Keratinocyte (primary cell): ENCODE measurements around the gene SYCN. TPM values are rescaled to one million over a fixed set of nuclear protein-coding genes. Genes with fewer than 3 reads are reported as not detected.

Experiments used
- DNase-seq: peaks from one replicate; pipeline ENCODE4 v3.0.0-alpha.2; 2011; ENCODE audit warnings: low read depth, missing footprints, low spot score
- FAIRE-seq: peaks from 2 replicates; lab custom pipeline; 2011; peaks lifted over from hg19 to GRCh38; lab: Jason Lieb, UNC
- H2AFZ ChIP-seq: 2 replicates; pipeline ENCODE4 v1.6.0; 2012; ENCODE audit warnings: low read length, control low read depth, inconsistent platforms; ENCODE audit not compliant: control insufficient read depth
- H3K27ac ChIP-seq: 2 replicates; pipeline ENCODE4 v1.5.1; 2011; ENCODE audit warnings: low read length; ENCODE audit not compliant: control insufficient read depth, insufficient read depth
- H3K27me3 ChIP-seq: 3 replicates; pipeline ENCODE4 v1.6.0; 2011; ENCODE audit warnings: low read length; ENCODE audit not compliant: control insufficient read depth, insufficient read depth; ENCODE audit errors: extremely low read depth
- H3K36me3 ChIP-seq, 2 experiments: 2 replicates in 1 of 2; 3 replicates in 1 of 2; pipeline ENCODE4 v1.5.1; 2011; ENCODE audit warnings: low read length in 2 of 2, mild to moderate bottlenecking in 1 of 2; ENCODE audit not compliant: control insufficient read depth in 2 of 2, insufficient read depth in 2 of 2; ENCODE audit errors: extremely low read depth in 1 of 2
- H3K4me1 ChIP-seq: 3 replicates; pipeline ENCODE4 v1.5.1; 2011; ENCODE audit warnings: low read length; ENCODE audit not compliant: control insufficient read depth, insufficient read depth; ENCODE audit errors: extremely low read depth
- H3K4me2 ChIP-seq: 3 replicates; pipeline ENCODE4 v1.6.0; 2011; ENCODE audit warnings: low read depth, low read length; ENCODE audit not compliant: control insufficient read depth, insufficient read depth; ENCODE audit errors: extremely low read depth
- H3K4me3 ChIP-seq, 3 experiments: fragments of 200-600 bp in 1 of 3; sonication (generic) in 1 of 3; 2 replicates in 2 of 3; 3 replicates in 1 of 3; pipeline ENCODE4 v1.5.1; 2011 to 2016; ENCODE audit warnings: low read length in 3 of 3, mild to moderate bottlenecking in 3 of 3, control low read depth in 2 of 3, inconsistent platforms in 1 of 3, low read depth in 1 of 3, mixed read lengths in 1 of 3, mixed run types in 1 of 3, moderate library complexity in 1 of 3; ENCODE audit not compliant: control insufficient read depth in 2 of 3, insufficient read depth in 2 of 3; ENCODE audit errors: extremely low read depth in 1 of 3
- H3K79me2 ChIP-seq: 2 replicates; pipeline ENCODE4 v1.6.0; 2012; ENCODE audit warnings: low read length; ENCODE audit not compliant: control insufficient read depth, insufficient read depth
- H3K9ac ChIP-seq: 3 replicates; pipeline ENCODE4 v1.6.0; 2011; ENCODE audit warnings: low read length; ENCODE audit not compliant: control insufficient read depth, insufficient read depth; ENCODE audit errors: extremely low read depth
- H3K9me1 ChIP-seq: 3 replicates; pipeline ENCODE4 v1.6.0; 2011; ENCODE audit warnings: low read length; ENCODE audit not compliant: control insufficient read depth, insufficient read depth; ENCODE audit errors: extremely low read depth
- H3K9me3 ChIP-seq: 2 replicates; pipeline ENCODE4 v1.5.1; 2012; ENCODE audit warnings: low read depth, low read length; ENCODE audit not compliant: control insufficient read depth
- H4K20me1 ChIP-seq: 3 replicates; pipeline ENCODE4 v1.6.0; 2011; ENCODE audit warnings: low read length; ENCODE audit not compliant: control insufficient read depth, insufficient read depth; ENCODE audit errors: extremely low read depth
- EZH2 ChIP-seq: IDR thresholded peaks from one replicate; pipeline ENCODE4 v1.6.1; 2012; ENCODE audit warnings: inconsistent platforms, mild to moderate bottlenecking, low read length, moderate library complexity
- dilution Hi-C: fragments of 300-500 bp; cut with MboI; formaldehyde crosslinking; loops from one replicate; pipeline ENCODE4 v1.7.0; 2020; ENCODE audit warnings: low sequenced_read_pairs; ENCODE audit not compliant: extremely low pct_ligation_motif_present
- polyA plus RNA-seq, 5 experiments: library from polyadenylated mRNA; depleted of rRNA in 3 of 5; stranded (reverse) in 3 of 5; stranded (forward) in 1 of 5; unstranded in 1 of 5; fragments of >200 nt; gene quantifications; 1 replicate in 1 of 5; 2 replicates in 3 of 5; 3 replicates in 1 of 5; pipeline versions ENCODE4 v1.2.1 to v1.2.3, GENCODE V29; 2011 to 2012; ENCODE audit warnings: missing spikeins in 2 of 5, low read depth in 1 of 5, low replicate concordance in 1 of 5
- TF ChIP-seq, protein P1 (sequence below), 3 experiments: IDR thresholded peaks in 1 of 3; conservative IDR thresholded peaks in 1 of 3; optimal IDR thresholded peaks in 1 of 3; 2 replicates in 2 of 3; 3 replicates in 1 of 3; pipeline versions ENCODE3 to v1.5.1; 2011; ENCODE audit warnings: low read length in 3 of 3, mild to moderate bottlenecking in 3 of 3, moderate library complexity in 2 of 3, control low read depth in 1 of 3, inconsistent platforms in 1 of 3; ENCODE audit not compliant: insufficient read depth in 2 of 3; ENCODE audit errors: extremely low read depth in 1 of 3

SYCN gene
- polyA plus RNA-seq, 1 donor (not counting 4 experiments of a cell fraction or from before 2014, with no cell fraction given), result not detected

GRCh38 chr19:39238944-39239343 lies 34.9 kb upstream of the SYCN start:
- H4K20me1 ChIP-seq, result no peaks in the 10 kb centered on the region
- H3K27me3 ChIP-seq, result peaks cover 5% of the 10 kb centered on the region
- H3K79me2 ChIP-seq, result no peaks in the 10 kb centered on the region
- dilution Hi-C loops, result no loop called here
- H3K36me3 ChIP-seq, result no peaks in the 10 kb centered on the region
- H3K4me2 ChIP-seq, result no peak overlapping the region
- no peak overlapping the region for H3K9ac ChIP-seq
- H3K9me3 ChIP-seq, result no peaks in the 10 kb centered on the region
- no peak overlapping the region for H2AFZ ChIP-seq
- H3K4me3 ChIP-seq, result no peak overlapping the region
- FAIRE-seq, result no peak
- H3K4me1 ChIP-seq, result no peaks in the 10 kb centered on the region
- no peak for DNase-seq
- no peaks in the 10 kb centered on the region for H3K9me1 ChIP-seq
- H3K27ac ChIP-seq, result no peak overlapping the region
- no peak for TF ChIP-seq EZH2
- TF ChIP-seq, protein P1, sequence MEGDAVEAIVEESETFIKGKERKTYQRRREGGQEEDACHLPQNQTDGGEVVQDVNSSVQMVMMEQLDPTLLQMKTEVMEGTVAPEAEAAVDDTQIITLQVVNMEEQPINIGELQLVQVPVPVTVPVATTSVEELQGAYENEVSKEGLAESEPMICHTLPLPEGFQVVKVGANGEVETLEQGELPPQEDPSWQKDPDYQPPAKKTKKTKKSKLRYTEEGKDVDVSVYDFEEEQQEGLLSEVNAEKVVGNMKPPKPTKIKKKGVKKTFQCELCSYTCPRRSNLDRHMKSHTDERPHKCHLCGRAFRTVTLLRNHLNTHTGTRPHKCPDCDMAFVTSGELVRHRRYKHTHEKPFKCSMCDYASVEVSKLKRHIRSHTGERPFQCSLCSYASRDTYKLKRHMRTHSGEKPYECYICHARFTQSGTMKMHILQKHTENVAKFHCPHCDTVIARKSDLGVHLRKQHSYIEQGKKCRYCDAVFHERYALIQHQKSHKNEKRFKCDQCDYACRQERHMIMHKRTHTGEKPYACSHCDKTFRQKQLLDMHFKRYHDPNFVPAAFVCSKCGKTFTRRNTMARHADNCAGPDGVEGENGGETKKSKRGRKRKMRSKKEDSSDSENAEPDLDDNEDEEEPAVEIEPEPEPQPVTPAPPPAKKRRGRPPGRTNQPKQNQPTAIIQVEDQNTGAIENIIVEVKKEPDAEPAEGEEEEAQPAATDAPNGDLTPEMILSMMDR (optimal IDR thresholded peaks at IDR 0.05 in 1 of 3, IDR thresholded peaks at IDR 0.05 in 1 of 3, conservative IDR thresholded peaks at IDR 0.05 in 1 of 3; ENCODE audit: extremely low read depth in 1 of 3, insufficient read depth in 2 of 3, low read length in 3 of 3), result no peak

DNA sequence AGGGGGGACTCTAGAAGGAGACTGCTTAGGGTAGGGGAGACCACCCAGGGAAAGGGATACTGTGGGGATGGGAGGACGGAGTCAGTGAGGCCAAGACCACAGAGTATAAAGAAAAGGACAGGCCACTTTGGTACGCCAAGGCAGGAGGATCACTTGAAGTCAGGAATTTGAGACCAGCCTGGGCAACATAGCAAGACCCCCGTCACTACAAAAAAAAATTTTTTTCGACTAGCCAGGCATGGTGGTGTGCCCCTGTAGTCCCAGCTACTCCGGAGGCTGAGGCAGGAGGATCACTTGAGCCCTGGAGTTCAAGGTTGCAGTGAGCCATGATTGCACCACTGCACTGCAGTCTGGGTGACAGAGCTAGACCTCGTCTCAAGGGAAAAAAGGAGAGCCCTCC lies 34.1 kb upstream of the SYCN start:
- no peak for DNase-seq
- Histone ChIP-seq H4K20me1 (no peaks in the 10 kb centered on the region), H2AFZ (no peak overlapping the region), H3K4me2 (no peak overlapping the region), H3K27ac (no peak overlapping the region), H3K9ac (no peak overlapping the region), H3K36me3 (no peaks in the 10 kb centered on the region), H3K27me3 (peaks cover 5% of the 10 kb centered on the region), H3K4me3 (no peak overlapping the region), H3K9me1 (no peaks in the 10 kb centered on the region), H3K4me1 (no peaks in the 10 kb centered on the region), H3K79me2 (no peaks in the 10 kb centered on the region), H3K9me3 (no peaks in the 10 kb centered on the region)
- TF ChIP-seq, protein P1 (optimal IDR thresholded peaks at IDR 0.05 in 1 of 3, IDR thresholded peaks at IDR 0.05 in 1 of 3, conservative IDR thresholded peaks at IDR 0.05 in 1 of 3; ENCODE audit: extremely low read depth in 1 of 3, insufficient read depth in 2 of 3, low read length in 3 of 3), result no peak
- no peak for TF ChIP-seq EZH2
- dilution Hi-C loops, result no loop called here
- no peak for FAIRE-seq
